ENCODE data around the gene LRRC59.
A peak's percentile ranks its signal among the peaks of the same experiment; 100 is the strongest.
"Not testable (repeated sequence)": the region's sequence is repeated elsewhere in the genome, so short reads cannot be mapped to it uniquely, and the experiment has no call there.

Gene LRRC59

DNA sequence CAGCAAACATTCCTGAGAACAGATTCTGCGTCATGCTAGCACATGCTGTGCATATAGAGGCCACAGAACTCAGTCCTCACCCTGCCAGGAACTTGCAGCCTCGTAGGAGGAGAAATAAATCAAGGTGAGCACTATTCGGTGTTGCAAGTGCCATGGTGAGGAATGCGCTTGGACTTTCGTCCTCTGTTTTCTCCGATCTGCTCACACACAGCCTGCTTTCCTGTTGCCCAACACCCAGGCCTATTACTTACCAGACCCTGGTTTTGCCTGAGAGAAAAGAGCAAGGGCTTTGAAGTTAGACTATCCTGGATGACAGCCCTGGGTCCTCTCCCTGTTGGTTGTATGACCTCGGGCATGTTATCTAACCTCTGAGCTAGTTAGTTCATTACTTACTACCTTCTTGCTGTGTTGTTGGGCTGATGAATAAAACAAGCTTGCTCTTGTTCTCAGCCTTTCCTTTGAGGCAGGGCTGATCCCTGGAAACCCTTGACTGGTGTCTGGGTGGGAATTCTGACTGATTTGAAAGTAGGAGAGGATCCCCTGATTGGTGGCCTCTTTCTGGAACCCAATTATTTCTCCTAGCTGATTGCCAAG is 31.6 kb upstream of the LRRC59 start:
- H3K4me3 ChIP-seq (replicated peaks; ENCODE audit: low read depth, low read length): no peak overlapping the region
- DNase-seq (ENCODE audit: extremely low read depth, low read depth): no peak
- TF ChIP-seq, protein P1, sequence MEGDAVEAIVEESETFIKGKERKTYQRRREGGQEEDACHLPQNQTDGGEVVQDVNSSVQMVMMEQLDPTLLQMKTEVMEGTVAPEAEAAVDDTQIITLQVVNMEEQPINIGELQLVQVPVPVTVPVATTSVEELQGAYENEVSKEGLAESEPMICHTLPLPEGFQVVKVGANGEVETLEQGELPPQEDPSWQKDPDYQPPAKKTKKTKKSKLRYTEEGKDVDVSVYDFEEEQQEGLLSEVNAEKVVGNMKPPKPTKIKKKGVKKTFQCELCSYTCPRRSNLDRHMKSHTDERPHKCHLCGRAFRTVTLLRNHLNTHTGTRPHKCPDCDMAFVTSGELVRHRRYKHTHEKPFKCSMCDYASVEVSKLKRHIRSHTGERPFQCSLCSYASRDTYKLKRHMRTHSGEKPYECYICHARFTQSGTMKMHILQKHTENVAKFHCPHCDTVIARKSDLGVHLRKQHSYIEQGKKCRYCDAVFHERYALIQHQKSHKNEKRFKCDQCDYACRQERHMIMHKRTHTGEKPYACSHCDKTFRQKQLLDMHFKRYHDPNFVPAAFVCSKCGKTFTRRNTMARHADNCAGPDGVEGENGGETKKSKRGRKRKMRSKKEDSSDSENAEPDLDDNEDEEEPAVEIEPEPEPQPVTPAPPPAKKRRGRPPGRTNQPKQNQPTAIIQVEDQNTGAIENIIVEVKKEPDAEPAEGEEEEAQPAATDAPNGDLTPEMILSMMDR (IDR thresholded peaks at IDR 0.05; ENCODE audit: low read depth, low read length, missing control alignments): no peak

DNA sequence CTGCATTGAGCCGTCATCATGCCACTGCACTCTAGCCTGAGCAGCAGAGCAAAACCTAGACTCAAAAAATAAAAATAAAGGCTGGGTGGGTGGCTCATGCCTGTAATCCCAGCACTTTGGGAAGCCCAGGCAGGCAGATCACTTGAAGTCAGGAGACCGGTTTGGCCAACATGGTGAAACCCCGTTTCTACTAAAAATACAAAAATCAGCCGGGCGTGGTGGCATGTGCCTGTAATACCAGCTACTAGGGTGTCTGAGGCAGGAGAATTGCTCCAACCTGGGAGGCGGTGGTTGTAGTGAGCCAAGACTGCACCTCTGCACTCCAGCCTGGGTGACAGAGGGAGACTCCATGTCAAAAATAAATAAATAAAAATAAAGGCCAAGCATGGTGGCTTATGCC is 30.8 kb upstream of the LRRC59 start:
- DNase-seq (ENCODE audit: extremely low read depth, low read depth); H3K4me3 ChIP-seq (replicated peaks; ENCODE audit: low read depth, low read length): not testable (repeated sequence)

DNA sequence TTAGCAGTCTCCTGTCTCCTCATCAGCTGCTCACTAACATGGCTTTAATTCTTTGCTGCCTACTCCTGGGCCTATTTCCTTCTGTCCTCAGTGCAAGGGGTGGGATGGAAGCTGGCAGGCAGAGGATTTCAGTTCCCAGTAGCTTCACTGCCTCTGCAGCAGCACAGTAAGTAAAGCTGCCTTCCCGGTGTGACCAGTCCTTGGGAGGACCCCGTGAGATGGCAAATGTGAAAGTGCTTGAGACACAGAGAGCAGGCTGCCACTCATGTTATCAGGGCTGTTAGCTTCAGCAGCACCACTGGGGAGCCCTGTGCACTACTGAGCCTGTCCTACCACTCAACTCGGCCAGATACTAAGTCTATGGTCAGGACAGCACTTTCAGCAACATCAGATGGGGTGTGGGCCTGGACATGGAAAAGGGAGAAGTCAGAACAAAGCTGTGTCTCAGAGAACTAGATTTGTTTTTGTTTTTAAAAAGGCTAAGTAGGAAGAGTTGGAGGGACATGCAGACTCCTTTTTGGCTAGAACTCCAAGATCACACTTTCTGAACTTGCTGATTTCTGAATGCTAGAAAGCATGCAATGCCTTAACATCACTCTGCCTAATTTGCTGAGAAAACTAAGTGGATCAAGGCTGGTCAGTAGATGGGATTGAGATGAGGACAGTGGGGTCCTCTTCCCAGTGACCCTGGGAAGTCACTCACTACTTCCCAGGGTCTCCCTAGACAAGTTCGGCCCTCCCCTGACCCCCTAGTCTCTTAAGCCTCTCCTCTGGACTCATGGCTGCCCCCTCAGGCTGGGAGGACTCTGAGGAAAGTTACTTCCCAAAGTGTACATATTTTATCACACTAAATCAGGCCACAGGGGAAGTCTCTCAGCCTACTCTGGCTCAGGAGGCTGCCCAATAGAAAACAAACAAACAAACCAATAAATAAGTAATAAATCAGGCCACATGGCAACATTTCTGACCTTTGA is 29.8 kb upstream of the LRRC59 start:
- TF ChIP-seq, protein P1 (IDR thresholded peaks at IDR 0.05; ENCODE audit: low read depth, low read length, missing control alignments): no peak
- DNase-seq (ENCODE audit: extremely low read depth, low read depth): no peak
- peak overlapping the region; percentile 49 for H3K4me3 ChIP-seq (replicated peaks; ENCODE audit: low read depth, low read length)

DNA sequence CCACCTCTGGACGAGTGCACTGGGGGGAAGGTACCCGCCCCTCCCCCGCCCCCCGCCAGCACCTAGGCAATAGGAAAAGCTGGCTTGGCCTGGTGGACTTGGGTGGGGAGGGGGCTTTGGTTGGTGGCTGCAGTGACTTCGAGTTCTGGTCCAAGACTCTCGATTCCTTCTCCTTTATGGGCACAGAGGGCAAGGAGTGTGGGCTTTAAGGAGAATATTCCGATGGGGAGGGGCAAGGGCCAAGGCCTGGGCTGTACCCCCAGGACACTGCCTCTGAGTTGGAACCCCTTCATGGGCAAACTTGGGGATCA is 29.1 kb upstream of the LRRC59 start:
- TF ChIP-seq, protein P1 (IDR thresholded peaks at IDR 0.05; ENCODE audit: low read depth, low read length, missing control alignments): no peak

DNA sequence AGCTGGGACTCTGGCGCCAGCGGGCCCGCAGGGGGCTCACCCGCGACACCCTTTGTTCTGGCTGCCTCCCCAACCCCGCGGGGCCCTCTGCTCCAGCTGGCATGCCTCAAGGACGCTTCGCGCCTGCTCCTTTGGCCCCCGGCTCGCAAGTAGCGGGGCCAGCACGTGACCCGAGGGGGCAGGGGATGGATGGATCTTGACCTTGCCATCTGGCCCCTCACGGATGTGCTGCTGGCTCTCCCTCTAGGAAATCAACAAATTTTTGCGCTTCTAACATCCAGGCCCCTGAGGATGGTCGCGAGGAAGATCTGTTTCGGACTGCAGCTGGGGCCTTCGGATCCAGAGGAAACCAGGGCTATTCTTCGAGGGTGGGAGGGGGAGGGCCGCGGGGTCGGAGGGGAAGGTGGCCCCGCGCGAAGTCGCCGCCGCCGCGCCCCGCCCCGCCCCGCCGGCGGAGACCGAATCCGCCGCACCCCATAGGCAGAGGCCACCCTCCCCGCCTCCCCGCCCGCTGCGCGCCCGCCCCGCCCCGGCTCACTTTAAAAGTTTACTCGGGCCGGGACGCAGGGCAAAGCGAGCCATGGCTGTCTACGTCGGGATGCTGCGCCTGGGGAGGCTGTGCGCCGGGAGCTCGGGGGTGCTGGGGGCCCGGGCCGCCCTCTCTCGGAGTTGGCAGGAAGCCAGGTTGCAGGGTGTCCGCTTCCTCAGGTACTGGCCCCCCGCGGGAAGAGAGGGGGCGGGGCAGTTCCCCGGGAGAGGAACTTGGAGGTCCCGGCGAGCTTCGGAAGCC is 28.6 kb upstream of the LRRC59 start, which contains the start of gene ACSF2:
Gene ACSF2, plus strand, starts transcription at position 537 of the 790 bp plus-strand sequence. Its CDS starts 44 bp downstream, at position 581.
- peak within 1 kb of the TSS; percentile 49 for H3K4me3 ChIP-seq (replicated peaks; ENCODE audit: low read depth, low read length)
- DNase-seq (ENCODE audit: extremely low read depth, low read depth): no peak
- TF ChIP-seq, protein P1 (IDR thresholded peaks at IDR 0.05; ENCODE audit: low read depth, low read length, missing control alignments): no peak

More for the DNA sequence above, 29.1 kb upstream of the LRRC59 start:
- peak overlapping the region; percentile 49 for H3K4me3 ChIP-seq (replicated peaks; ENCODE audit: low read depth, low read length)
- no peak for DNase-seq (ENCODE audit: extremely low read depth, low read depth)

DNA sequence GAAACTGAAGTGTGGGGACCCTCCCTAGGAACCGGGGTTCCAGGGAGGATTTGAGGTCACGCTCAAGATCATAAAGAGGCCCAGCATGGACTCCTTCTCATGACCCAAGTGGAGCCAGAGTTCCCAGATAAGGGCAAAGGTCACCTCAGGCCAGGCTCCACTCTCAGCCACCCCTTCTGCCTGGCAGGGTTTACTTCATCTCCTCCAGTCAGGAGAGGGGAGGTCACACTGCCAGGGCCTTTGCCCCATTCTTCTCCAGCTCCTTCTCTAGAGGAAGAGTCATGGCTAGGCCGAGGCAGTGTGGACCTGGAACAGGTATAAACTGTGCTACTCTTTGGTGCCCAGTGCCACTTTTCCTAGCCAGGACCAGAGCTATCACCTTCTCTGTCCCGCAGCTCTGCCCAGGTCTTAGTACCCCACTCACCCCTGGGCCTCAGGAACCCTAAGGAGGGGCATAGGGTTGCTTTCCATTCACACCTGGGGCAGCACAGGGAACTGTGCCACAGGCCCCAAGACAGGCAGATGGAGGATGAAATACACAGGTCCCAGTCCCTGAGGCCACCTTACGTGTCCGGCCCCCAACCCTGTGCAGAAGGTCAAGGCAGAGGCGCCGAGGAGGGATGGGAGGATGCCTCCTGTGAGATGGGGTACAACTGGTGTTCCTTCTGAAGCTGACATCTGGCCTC is 27.8 kb upstream of the LRRC59 start:
- DNase-seq (ENCODE audit: extremely low read depth, low read depth): no peak
- TF ChIP-seq, protein P1 (IDR thresholded peaks at IDR 0.05; ENCODE audit: low read depth, low read length, missing control alignments): no peak
- H3K4me3 ChIP-seq (replicated peaks; ENCODE audit: low read depth, low read length): peak overlapping the region; percentile 49

Measured in HFF-Myc (cell line).